DND-41 (cell line): ENCODE data around the gene TSPEAR.

ENCODE experiments used
- ATAC-seq: fragments of 200-7000 bp; cut with Tn5 transposase; 3 replicates; pipeline ENCODE4 v1.9.1; 2021; ENCODE audit warnings: low read depth; ENCODE audit not compliant: insufficient read depth
- DNase-seq: peaks from one replicate; pipeline ENCODE4 v3.0.0-alpha.2; 2020
- H2AFZ ChIP-seq: 2 replicates; pipeline ENCODE4 v1.6.0; 2012; ENCODE audit warnings: low read depth, low read length
- H3K27ac ChIP-seq: 2 replicates; pipeline ENCODE4 v1.5.1; 2012; ENCODE audit warnings: low read length, inconsistent platforms
- H3K27me3 ChIP-seq: fragments of 200-600 bp; sonication (generic); 2 replicates; pipeline ENCODE4 v1.6.0; 2012; ENCODE audit warnings: low read length, mild to moderate bottlenecking, inconsistent platforms; ENCODE audit not compliant: insufficient read depth, poor library complexity
- H3K36me3 ChIP-seq: 2 replicates; pipeline ENCODE4 v1.5.1; 2012; ENCODE audit warnings: low read length, inconsistent platforms; ENCODE audit not compliant: insufficient read depth
- H3K4me1 ChIP-seq: 2 replicates; pipeline ENCODE4 v1.5.1; 2012; ENCODE audit warnings: mild to moderate bottlenecking, low read length; ENCODE audit not compliant: insufficient read depth
- H3K4me2 ChIP-seq: 2 replicates; pipeline ENCODE4 v1.6.0; 2012; ENCODE audit warnings: mild to moderate bottlenecking, moderate library complexity, low read length, inconsistent platforms; ENCODE audit not compliant: insufficient read depth
- H3K4me3 ChIP-seq, 2 experiments: fragments of 200-600 bp in 1 of 2; shearing (Covaris generic) in 1 of 2; 2 replicates each; pipeline ENCODE4 v1.5.1; 2012 to 2016; ENCODE audit warnings: inconsistent platforms in 2 of 2, low read length in 2 of 2, mild to moderate bottlenecking in 2 of 2, low read depth in 1 of 2, moderate library complexity in 1 of 2
- H3K79me2 ChIP-seq: 2 replicates; pipeline ENCODE4 v1.6.0; 2012; ENCODE audit warnings: low read length, inconsistent platforms; ENCODE audit not compliant: insufficient read depth
- H3K9ac ChIP-seq: 2 replicates; pipeline ENCODE4 v1.6.0; 2012; ENCODE audit warnings: low read depth, mild to moderate bottlenecking, inconsistent platforms, low read length, moderate library complexity
- H3K9me3 ChIP-seq: 2 replicates; pipeline ENCODE4 v1.5.1; 2012; ENCODE audit warnings: low read length, moderate library complexity, mild to moderate bottlenecking, inconsistent platforms; ENCODE audit not compliant: insufficient read depth, severe bottlenecking
- H4K20me1 ChIP-seq: 2 replicates; pipeline ENCODE4 v1.6.0; 2012; ENCODE audit warnings: low read length; ENCODE audit not compliant: insufficient read depth
- EZH2 ChIP-seq: IDR thresholded peaks from 3 replicates; pipeline ENCODE4 v1.6.1; 2012; ENCODE audit warnings: borderline replicate concordance, low read depth, mild to moderate bottlenecking, moderate library complexity, low read length, inconsistent platforms; ENCODE audit not compliant: severe bottlenecking
- TF ChIP-seq, protein P1 (sequence below): IDR thresholded peaks from 2 replicates; pipeline ENCODE4 v1.5.1; 2012; ENCODE audit warnings: borderline replicate concordance, low read length, moderate library complexity, mild to moderate bottlenecking; ENCODE audit not compliant: poor library complexity, severe bottlenecking; ENCODE audit errors: extremely low read depth

Gene TSPEAR

DNA sequence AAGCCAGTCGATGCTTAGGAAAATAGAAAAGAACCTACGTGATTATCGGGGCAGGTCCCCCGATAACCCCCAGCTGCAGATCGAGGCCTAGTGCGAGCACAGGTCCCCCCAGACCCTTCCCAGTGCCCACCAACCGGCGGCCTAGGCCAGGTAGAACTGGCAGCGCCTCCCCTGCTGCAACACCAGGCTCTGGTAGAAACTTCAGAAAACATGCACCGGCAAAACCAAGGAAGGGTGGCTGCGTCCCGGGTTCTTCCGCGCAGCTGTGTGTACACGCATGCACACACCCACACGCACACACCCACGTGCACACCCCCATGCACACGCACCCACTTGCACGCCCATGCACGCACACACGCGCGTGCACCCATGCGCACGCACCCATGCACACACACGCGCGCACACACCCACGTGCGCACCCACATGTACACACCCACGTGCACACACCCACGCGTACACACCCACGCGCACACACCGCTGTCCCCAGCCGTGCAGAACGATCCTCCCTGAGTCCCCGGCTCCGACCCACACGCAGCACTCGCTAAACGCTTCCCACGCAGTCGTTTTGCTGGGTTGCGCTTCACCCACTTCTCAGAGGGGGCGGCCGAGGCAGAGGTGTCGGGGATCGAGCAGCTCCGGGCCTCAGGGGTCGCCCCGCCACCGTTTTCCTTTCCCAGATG, 5.2 kb downstream of the TSPEAR start:
- ATAC-seq: no peak
- Histone ChIP-seq H3K4me2 (no peak overlapping the region), H2AFZ (no peak overlapping the region), H3K4me1 (no peaks in the 10 kb centered on the region), H3K9ac (no peak overlapping the region), H3K27me3 (peaks cover 5% of the 10 kb centered on the region), H3K9me3 (no peaks in the 10 kb centered on the region), H3K4me3 (no peak overlapping the region), H3K27ac (no peak overlapping the region), H4K20me1 (no peaks in the 10 kb centered on the region; the same call in 1 of the 2 replicates), H3K36me3 (no peaks in the 10 kb centered on the region), H3K79me2 (no peaks in the 10 kb centered on the region)
- no peak for DNase-seq
- TF ChIP-seq, protein P1, sequence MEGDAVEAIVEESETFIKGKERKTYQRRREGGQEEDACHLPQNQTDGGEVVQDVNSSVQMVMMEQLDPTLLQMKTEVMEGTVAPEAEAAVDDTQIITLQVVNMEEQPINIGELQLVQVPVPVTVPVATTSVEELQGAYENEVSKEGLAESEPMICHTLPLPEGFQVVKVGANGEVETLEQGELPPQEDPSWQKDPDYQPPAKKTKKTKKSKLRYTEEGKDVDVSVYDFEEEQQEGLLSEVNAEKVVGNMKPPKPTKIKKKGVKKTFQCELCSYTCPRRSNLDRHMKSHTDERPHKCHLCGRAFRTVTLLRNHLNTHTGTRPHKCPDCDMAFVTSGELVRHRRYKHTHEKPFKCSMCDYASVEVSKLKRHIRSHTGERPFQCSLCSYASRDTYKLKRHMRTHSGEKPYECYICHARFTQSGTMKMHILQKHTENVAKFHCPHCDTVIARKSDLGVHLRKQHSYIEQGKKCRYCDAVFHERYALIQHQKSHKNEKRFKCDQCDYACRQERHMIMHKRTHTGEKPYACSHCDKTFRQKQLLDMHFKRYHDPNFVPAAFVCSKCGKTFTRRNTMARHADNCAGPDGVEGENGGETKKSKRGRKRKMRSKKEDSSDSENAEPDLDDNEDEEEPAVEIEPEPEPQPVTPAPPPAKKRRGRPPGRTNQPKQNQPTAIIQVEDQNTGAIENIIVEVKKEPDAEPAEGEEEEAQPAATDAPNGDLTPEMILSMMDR: no peak
- no peak for TF ChIP-seq EZH2

DNA sequence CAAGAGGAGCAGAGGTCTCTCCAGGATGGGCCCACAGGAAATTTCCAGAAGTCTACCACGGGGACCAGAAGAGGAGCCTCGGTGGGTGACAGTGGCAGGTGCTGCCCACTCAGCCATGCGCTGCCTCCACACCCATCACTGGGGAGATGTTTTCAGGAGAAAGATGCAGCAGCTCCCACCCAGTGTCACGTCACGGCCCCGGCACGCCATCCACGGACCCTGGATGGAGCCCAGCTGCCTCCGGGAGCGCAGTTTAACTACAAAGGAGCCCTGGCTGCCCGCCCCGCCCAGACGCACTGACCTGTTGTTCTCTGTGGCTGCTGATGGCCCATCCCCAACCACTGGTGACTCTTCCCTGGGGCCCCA, 6.8 kb downstream of the TSPEAR start:
- Histone ChIP-seq H3K4me2 (no peak overlapping the region), H4K20me1 (no peaks in the 10 kb centered on the region; the same call in 1 of the 2 replicates), H3K4me1 (no peaks in the 10 kb centered on the region), H3K36me3 (no peaks in the 10 kb centered on the region), H3K9ac (no peak overlapping the region), H3K9me3 (no peaks in the 10 kb centered on the region), H3K27ac (no peak overlapping the region), H2AFZ (no peak overlapping the region), H3K4me3 (no peak overlapping the region), H3K27me3 (peaks cover 12% of the 10 kb centered on the region), H3K79me2 (no peaks in the 10 kb centered on the region)
- TF ChIP-seq EZH2: no peak
- TF ChIP-seq, protein P1: no peak
- DNase-seq (no peak), ATAC-seq (no peak)

DNA sequence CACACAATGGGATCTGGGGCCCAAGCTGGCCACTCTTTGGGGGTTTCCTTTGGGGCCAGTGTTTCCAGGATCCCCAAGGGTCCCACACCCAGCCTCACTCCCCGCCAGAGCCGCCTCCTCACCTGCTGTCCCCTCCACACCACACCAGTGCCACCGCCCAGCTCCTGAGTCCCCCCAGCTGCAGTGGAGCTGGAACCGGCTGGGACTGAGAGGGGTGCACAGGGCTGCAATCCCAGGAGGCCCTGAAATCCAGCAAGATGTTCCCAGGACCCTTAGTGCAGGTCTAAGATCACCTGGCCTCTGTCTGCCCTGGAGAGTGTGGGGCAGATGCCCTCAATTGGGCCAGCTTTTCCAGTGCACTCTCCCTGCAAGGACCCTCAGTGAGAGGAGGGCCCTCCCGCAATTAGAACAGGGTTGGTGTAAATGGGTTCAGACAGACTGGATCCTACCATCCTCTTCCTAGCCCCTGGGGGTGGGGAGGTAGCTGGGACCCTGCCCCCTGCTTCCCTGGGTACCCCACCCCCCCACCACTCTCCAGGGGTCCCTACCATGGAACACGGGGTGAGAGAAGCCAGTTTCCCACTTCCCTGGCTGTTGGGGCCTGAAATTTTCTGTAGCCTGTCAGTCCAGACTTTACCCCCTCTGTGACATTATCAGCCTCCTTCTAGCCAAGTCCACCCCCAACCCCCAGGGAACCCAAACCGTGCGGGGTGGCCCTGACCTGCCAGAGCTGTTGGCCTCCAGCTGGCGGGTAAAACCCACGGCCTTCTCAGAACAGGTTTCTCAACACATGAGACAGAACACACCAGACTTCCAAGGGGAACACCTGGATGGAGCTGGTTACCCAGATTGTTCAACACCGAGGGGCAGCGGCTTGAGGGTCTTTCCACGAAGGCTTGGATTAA, 7.4 kb downstream of the TSPEAR start:
- no peak overlapping the region for H3K27ac ChIP-seq
- no peaks in the 10 kb centered on the region for H3K36me3 ChIP-seq
- ATAC-seq (no peak), DNase-seq (no peak)
- no peaks in the 10 kb centered on the region for H3K9me3 ChIP-seq
- no peaks in the 10 kb centered on the region; the same call in 1 of the 2 replicates for H4K20me1 ChIP-seq
- no peak overlapping the region for H3K9ac ChIP-seq
- TF ChIP-seq, protein P1: no peak
- TF ChIP-seq EZH2: no peak
- peaks cover 12% of the 10 kb centered on the region for H3K27me3 ChIP-seq
- no peaks in the 10 kb centered on the region for H3K79me2 ChIP-seq
- no peak overlapping the region for H3K4me3 ChIP-seq
- no peak overlapping the region for H2AFZ ChIP-seq
- no peaks in the 10 kb centered on the region for H3K4me1 ChIP-seq
- no peak overlapping the region for H3K4me2 ChIP-seq
